ENCODE results near the gene APBB1.

GRCh38 chr11:6354651-6355485 is 64.0 kb downstream of the APBB1 start:
- TF ChIP-seq CTCF (IDR thresholded peaks at IDR 0.05 in 8 of 11, conservative IDR thresholded peaks at IDR 0.05 in 3 of 11) (no peak), POLR2A (IDR thresholded peaks at IDR 0.05) (no peak), POLR2AphosphoS5 (IDR thresholded peaks at IDR 0.05) (no peak)

Data from spleen (tissue), 7 donors.